GM12891 (cell line): Measurements from ENCODE around the gene SLC35A3.
"Not testable (repeated sequence)": the region's sequence is repeated elsewhere in the genome, so short reads cannot be mapped to it uniquely, and the experiment has no call there.

Experiments
- POLR2A ChIP-seq: IDR thresholded peaks from 2 replicates; pipeline ENCODE4 v1.6.1; 2011; ENCODE audit warnings: low read depth, low read length, control low read depth
- POLR2AphosphoS5 ChIP-seq: IDR thresholded peaks from 2 replicates; pipeline ENCODE4 v1.6.1; 2011; ENCODE audit warnings: low read depth, low read length, control low read depth
- SPI1 ChIP-seq: IDR thresholded peaks from 2 replicates; pipeline ENCODE4 v1.6.1; 2011; ENCODE audit warnings: low read depth, low read length, control low read depth
- TAF1 ChIP-seq: IDR thresholded peaks from 2 replicates; pipeline ENCODE4 v1.6.1; 2011; ENCODE audit warnings: low read depth, low read length, control low read depth

DNA sequence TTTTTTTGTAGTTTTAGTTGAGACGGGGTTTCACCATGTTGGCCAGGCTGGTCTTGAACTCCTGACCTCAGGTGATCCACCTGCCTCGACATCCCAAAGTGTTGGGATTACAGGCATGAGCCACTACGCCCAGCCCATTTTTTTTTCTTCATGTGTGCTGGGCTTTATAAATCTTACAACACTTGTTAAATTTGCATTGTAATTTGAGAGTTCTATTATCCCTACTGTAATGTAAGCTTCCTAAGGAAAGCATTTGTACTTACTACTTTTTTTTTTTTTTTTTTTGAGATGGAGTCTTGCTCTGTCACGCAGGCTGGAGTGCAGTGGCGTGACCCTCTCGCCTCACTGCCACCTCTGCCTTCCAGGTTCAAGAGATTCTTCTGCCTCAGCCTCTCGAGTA, 2.3 kb downstream of the SLC35A3 start:
- TF ChIP-seq POLR2A, POLR2AphosphoS5, SPI1, TAF1: not testable (repeated sequence)
